GDM1 (cell line): ENCODE measurements around the gene NFATC2IP.
"Not testable (repeated sequence)": the region's sequence is repeated elsewhere in the genome, so short reads cannot be mapped to it uniquely, and the experiment has no call there.

Source experiments
- DNase-seq: peaks from one replicate; lab custom pipeline; 2025; lab: John Stamatoyannopoulos, UW

NFATC2IP gene

GRCh38 chr16:28974007-28974436 lies 23.3 kb downstream of the NFATC2IP start:
- peak; percentile 22 for DNase-seq

GRCh38 chr16:28974437-28975157 lies 23.9 kb downstream of the NFATC2IP start, which contains the start of gene SPNS1:
SPNS1 (plus strand) TSS chr16:28974778; CDS start chr16:28975152, 374 bp downstream.
- peak; percentile 90 for DNase-seq

- no peak for DNase-seq
Observed at GRCh38 chr16:28975158-28975599, 24.4 kb downstream of the NFATC2IP start.

- DNase-seq = no peak
Observed at GRCh38 chr16:28977703-28978662, 27.2 kb downstream of the NFATC2IP start.

- not testable (repeated sequence) for DNase-seq
Observed at GRCh38 chr16:28980330-28980729, 29.6 kb downstream of the NFATC2IP start.

GRCh38 chr16:28980929-28981328 lies 30.2 kb downstream of the NFATC2IP start:
- DNase-seq = no peak

GRCh38 chr16:28981517-28981916 lies 30.8 kb downstream of the NFATC2IP start:
- no peak for DNase-seq

- DNase-seq = no peak
Observed at GRCh38 chr16:28982418-28982817, 31.7 kb downstream of the NFATC2IP start.

GRCh38 chr16:28982949-28983348 lies 32.2 kb downstream of the NFATC2IP start:
- DNase-seq = no peak

GRCh38 chr16:28983644-28984043 lies 32.9 kb downstream of the NFATC2IP start:
- no peak for DNase-seq

GRCh38 chr16:28984091-28984490 lies 33.4 kb downstream of the NFATC2IP start:
- no peak for DNase-seq

- DNase-seq = peak; percentile 78
Observed at GRCh38 chr16:28984619-28985135, 33.9 kb downstream of the NFATC2IP start, which contains the start of gene LAT. LAT (plus strand) TSS chr16:28985052; CDS start chr16:28985418, 366 bp downstream.

GRCh38 chr16:28985211-28986041 lies 34.7 kb downstream of the NFATC2IP start:
- DNase-seq = no peak

GRCh38 chr16:28986046-28986445 lies 35.3 kb downstream of the NFATC2IP start:
- DNase-seq = no peak

- no peak for DNase-seq
Observed at GRCh38 chr16:28986492-28986891, 35.8 kb downstream of the NFATC2IP start.

GRCh38 chr16:28987170-28987853 lies 36.6 kb downstream of the NFATC2IP start:
- DNase-seq = no peak

GRCh38 chr16:28989363-28989762 lies 38.6 kb downstream of the NFATC2IP start:
- no peak for DNase-seq

GRCh38 chr16:28990375-28991040 lies 39.8 kb downstream of the NFATC2IP start:
- no peak for DNase-seq

- no peak for DNase-seq
Observed at GRCh38 chr16:28991687-28992086, 41.0 kb downstream of the NFATC2IP start.

- DNase-seq = no peak
Observed at GRCh38 chr16:28992496-28992895, 41.8 kb downstream of the NFATC2IP start.
